GM18498 (cell line): ENCODE measurements around the gene VPS13D.

ENCODE experiments used
- ATAC-seq: cut with Tn5 transposase; IDR thresholded peaks from one replicate; pipeline ENCODE4 v1.9.1; 2021; ENCODE audit warnings: mild to moderate bottlenecking, moderate library complexity; ENCODE audit not compliant: unreplicated experiment

The VPS13D gene

GRCh38 chr1:12480041-12480440 lies 250.2 kb downstream of the VPS13D start:
- ATAC-seq, result no peak

GRCh38 chr1:12480748-12481362 lies 251.0 kb downstream of the VPS13D start:
- no peak for ATAC-seq

- no peak for ATAC-seq
Measured at GRCh38 chr1:12481928-12482327, 252.1 kb downstream of the VPS13D start.

- ATAC-seq, result no peak
Measured at GRCh38 chr1:12482988-12483387, 253.2 kb downstream of the VPS13D start.

- ATAC-seq, result no peak
Measured at GRCh38 chr1:12485231-12486058, 255.6 kb downstream of the VPS13D start.

GRCh38 chr1:12486059-12486341 lies 256.2 kb downstream of the VPS13D start:
- ATAC-seq, result no peak

- no peak for ATAC-seq
Measured at GRCh38 chr1:12486401-12487005, 256.7 kb downstream of the VPS13D start.

- no peak for ATAC-seq
Measured at GRCh38 chr1:12487520-12487919, 257.7 kb downstream of the VPS13D start.

GRCh38 chr1:12488666-12489354 lies 259.0 kb downstream of the VPS13D start:
- no peak for ATAC-seq

- ATAC-seq, result no peak
Measured at GRCh38 chr1:12490532-12491142, 260.8 kb downstream of the VPS13D start.

GRCh38 chr1:12491656-12492055 lies 261.8 kb downstream of the VPS13D start:
- ATAC-seq, result no peak

- ATAC-seq, result no peak
Measured at GRCh38 chr1:12495725-12496124, 265.9 kb downstream of the VPS13D start.

- no peak for ATAC-seq
Measured at GRCh38 chr1:12496154-12496961, 266.5 kb downstream of the VPS13D start.

- ATAC-seq, result no peak
Measured at GRCh38 chr1:12499539-12500240, 269.9 kb downstream of the VPS13D start.

GRCh38 chr1:12501661-12502060 lies 271.8 kb downstream of the VPS13D start:
- ATAC-seq, result no peak

- no peak for ATAC-seq
Measured at GRCh38 chr1:12502336-12503109, 272.7 kb downstream of the VPS13D start.

- no peak for ATAC-seq
Measured at GRCh38 chr1:12503709-12504108, 273.9 kb downstream of the VPS13D start.

- no peak for ATAC-seq
Measured at GRCh38 chr1:12504601-12505000, 274.8 kb downstream of the VPS13D start.

GRCh38 chr1:12505231-12505630 lies 275.4 kb downstream of the VPS13D start:
- no peak for ATAC-seq
